DND-41 (cell line): ENCODE measurements around the gene SENP6.

ENCODE experiments used
- ATAC-seq: fragments of 200-7000 bp; cut with Tn5 transposase; 3 replicates; pipeline ENCODE4 v1.9.1; 2021; ENCODE audit warnings: low read depth; ENCODE audit not compliant: insufficient read depth
- DNase-seq: peaks from one replicate; pipeline ENCODE4 v3.0.0-alpha.2; 2020
- H2AFZ ChIP-seq: 2 replicates; pipeline ENCODE4 v1.6.0; 2012; ENCODE audit warnings: low read depth, low read length
- H3K27ac ChIP-seq: 2 replicates; pipeline ENCODE4 v1.5.1; 2012; ENCODE audit warnings: low read length, inconsistent platforms
- H3K27me3 ChIP-seq: fragments of 200-600 bp; sonication (generic); 2 replicates; pipeline ENCODE4 v1.6.0; 2012; ENCODE audit warnings: low read length, mild to moderate bottlenecking, inconsistent platforms; ENCODE audit not compliant: insufficient read depth, poor library complexity
- H3K36me3 ChIP-seq: 2 replicates; pipeline ENCODE4 v1.5.1; 2012; ENCODE audit warnings: low read length, inconsistent platforms; ENCODE audit not compliant: insufficient read depth
- H3K4me1 ChIP-seq: 2 replicates; pipeline ENCODE4 v1.5.1; 2012; ENCODE audit warnings: mild to moderate bottlenecking, low read length; ENCODE audit not compliant: insufficient read depth
- H3K4me2 ChIP-seq: 2 replicates; pipeline ENCODE4 v1.6.0; 2012; ENCODE audit warnings: mild to moderate bottlenecking, moderate library complexity, low read length, inconsistent platforms; ENCODE audit not compliant: insufficient read depth
- H3K4me3 ChIP-seq, 2 experiments: fragments of 200-600 bp in 1 of 2; shearing (Covaris generic) in 1 of 2; 2 replicates each; pipeline ENCODE4 v1.5.1; 2012 to 2016; ENCODE audit warnings: inconsistent platforms in 2 of 2, low read length in 2 of 2, mild to moderate bottlenecking in 2 of 2, low read depth in 1 of 2, moderate library complexity in 1 of 2
- H3K79me2 ChIP-seq: 2 replicates; pipeline ENCODE4 v1.6.0; 2012; ENCODE audit warnings: low read length, inconsistent platforms; ENCODE audit not compliant: insufficient read depth
- H3K9ac ChIP-seq: 2 replicates; pipeline ENCODE4 v1.6.0; 2012; ENCODE audit warnings: low read depth, mild to moderate bottlenecking, inconsistent platforms, low read length, moderate library complexity
- H3K9me3 ChIP-seq: 2 replicates; pipeline ENCODE4 v1.5.1; 2012; ENCODE audit warnings: low read length, moderate library complexity, mild to moderate bottlenecking, inconsistent platforms; ENCODE audit not compliant: insufficient read depth, severe bottlenecking
- H4K20me1 ChIP-seq: 2 replicates; pipeline ENCODE4 v1.6.0; 2012; ENCODE audit warnings: low read length; ENCODE audit not compliant: insufficient read depth
- EZH2 ChIP-seq: IDR thresholded peaks from 3 replicates; pipeline ENCODE4 v1.6.1; 2012; ENCODE audit warnings: borderline replicate concordance, low read depth, mild to moderate bottlenecking, moderate library complexity, low read length, inconsistent platforms; ENCODE audit not compliant: severe bottlenecking
- TF ChIP-seq, protein P1 (sequence below): IDR thresholded peaks from 2 replicates; pipeline ENCODE4 v1.5.1; 2012; ENCODE audit warnings: borderline replicate concordance, low read length, moderate library complexity, mild to moderate bottlenecking; ENCODE audit not compliant: poor library complexity, severe bottlenecking; ENCODE audit errors: extremely low read depth

The SENP6 gene

DNA sequence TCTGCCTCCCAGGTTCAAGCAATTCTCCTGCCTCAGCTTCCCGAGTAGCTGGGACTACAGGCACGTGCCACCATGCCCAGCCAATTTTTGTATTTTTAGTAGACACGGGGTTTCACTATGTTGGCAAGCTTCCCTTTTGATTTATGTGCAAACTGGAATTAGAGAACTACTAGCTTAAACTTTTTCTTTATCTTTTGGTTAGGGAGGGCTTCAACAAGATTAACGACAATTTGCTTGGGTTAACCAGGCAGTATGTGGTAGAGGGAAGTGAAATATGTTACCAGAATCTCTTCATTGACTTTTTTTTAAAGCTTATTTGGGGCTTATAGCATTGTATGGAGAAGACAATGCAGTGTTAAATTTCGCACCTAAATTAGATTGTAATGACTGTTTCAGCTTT is 156.4 kb downstream of the SENP6 start:
- TF ChIP-seq EZH2, result no peak
- TF ChIP-seq, protein P1, sequence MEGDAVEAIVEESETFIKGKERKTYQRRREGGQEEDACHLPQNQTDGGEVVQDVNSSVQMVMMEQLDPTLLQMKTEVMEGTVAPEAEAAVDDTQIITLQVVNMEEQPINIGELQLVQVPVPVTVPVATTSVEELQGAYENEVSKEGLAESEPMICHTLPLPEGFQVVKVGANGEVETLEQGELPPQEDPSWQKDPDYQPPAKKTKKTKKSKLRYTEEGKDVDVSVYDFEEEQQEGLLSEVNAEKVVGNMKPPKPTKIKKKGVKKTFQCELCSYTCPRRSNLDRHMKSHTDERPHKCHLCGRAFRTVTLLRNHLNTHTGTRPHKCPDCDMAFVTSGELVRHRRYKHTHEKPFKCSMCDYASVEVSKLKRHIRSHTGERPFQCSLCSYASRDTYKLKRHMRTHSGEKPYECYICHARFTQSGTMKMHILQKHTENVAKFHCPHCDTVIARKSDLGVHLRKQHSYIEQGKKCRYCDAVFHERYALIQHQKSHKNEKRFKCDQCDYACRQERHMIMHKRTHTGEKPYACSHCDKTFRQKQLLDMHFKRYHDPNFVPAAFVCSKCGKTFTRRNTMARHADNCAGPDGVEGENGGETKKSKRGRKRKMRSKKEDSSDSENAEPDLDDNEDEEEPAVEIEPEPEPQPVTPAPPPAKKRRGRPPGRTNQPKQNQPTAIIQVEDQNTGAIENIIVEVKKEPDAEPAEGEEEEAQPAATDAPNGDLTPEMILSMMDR, result no peak
- no peak for DNase-seq
- no peaks in the 10 kb centered on the region for H3K79me2 ChIP-seq

DNA sequence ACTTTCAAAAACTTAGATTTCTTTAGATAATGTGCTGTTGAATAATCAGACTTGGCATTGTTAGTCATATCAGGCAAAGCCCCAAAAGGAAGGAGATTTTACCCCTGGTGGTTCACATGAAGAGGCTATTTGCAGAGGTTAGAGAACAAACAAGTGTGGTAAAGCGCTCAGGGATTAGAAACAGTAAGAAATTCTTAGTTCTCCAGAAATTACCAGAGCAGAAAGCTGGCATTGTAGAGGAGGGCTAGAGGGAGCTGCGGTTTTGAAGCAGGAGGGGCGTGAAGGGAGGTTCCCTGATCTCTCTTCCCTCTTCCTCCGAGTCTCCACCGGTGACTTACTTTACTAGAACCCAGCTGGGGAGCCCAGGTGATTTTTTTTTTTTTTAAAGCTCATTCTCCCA is 157.5 kb downstream of the SENP6 start:
- Histone ChIP-seq H3K9me3 (no peaks in the 10 kb centered on the region), H3K9ac (no peak overlapping the region), H3K4me3 (no peak overlapping the region), H3K4me2 (no peak overlapping the region), H3K79me2 (no peaks in the 10 kb centered on the region), H3K27ac (no peak overlapping the region), H3K4me1 (no peaks in the 10 kb centered on the region), H4K20me1 (no peaks in the 10 kb centered on the region), H3K27me3 (no peaks in the 10 kb centered on the region), H3K36me3 (no peaks in the 10 kb centered on the region), H2AFZ (no peak overlapping the region)
- TF ChIP-seq, protein P1, result no peak
- TF ChIP-seq EZH2, result no peak
- ATAC-seq (peak; percentile 39; the same call in 1 of the 3 replicates), DNase-seq (no peak)

More for the DNA sequence above, 156.4 kb downstream of the SENP6 start:
- H4K20me1 ChIP-seq, result no peaks in the 10 kb centered on the region
- ATAC-seq, result no peak
- H2AFZ ChIP-seq, result no peak overlapping the region
- H3K27ac ChIP-seq, result no peak overlapping the region
- no peaks in the 10 kb centered on the region for H3K4me1 ChIP-seq
- no peaks in the 10 kb centered on the region for H3K9me3 ChIP-seq
- H3K27me3 ChIP-seq, result no peaks in the 10 kb centered on the region
- H3K36me3 ChIP-seq, result no peaks in the 10 kb centered on the region
- H3K9ac ChIP-seq, result no peak overlapping the region
- H3K4me3 ChIP-seq, result no peak overlapping the region
- H3K4me2 ChIP-seq, result no peak overlapping the region

DNA sequence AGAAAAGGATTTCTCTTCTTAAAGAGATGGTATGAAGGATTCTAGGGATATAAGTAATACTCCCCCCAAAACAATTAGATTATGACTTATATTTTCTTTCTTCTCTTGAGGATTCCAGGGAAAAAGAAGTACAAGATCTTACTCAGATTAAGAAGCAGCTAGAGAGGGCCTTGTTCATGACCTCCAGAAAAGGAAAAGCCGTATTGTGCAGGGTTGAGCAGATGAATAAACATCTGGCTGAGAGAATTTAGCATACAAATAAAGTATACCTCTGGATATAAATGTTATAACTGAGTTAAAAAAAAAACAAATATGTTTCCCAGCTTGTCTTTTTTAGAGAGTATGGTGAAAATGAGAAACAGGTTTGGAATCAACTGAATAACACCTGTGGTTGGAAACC is 158.6 kb downstream of the SENP6 start:
- Histone ChIP-seq H3K27ac (no peak overlapping the region), H2AFZ (no peak overlapping the region), H3K9ac (no peak overlapping the region), H3K9me3 (no peaks in the 10 kb centered on the region), H3K79me2 (no peaks in the 10 kb centered on the region), H3K27me3 (no peaks in the 10 kb centered on the region), H3K4me3 (no peak overlapping the region), H3K4me2 (no peak overlapping the region), H4K20me1 (no peaks in the 10 kb centered on the region), H3K36me3 (no peaks in the 10 kb centered on the region), H3K4me1 (no peaks in the 10 kb centered on the region)
- TF ChIP-seq, protein P1, result no peak
- TF ChIP-seq EZH2, result no peak
- DNase-seq (no peak), ATAC-seq (no peak)

DNA sequence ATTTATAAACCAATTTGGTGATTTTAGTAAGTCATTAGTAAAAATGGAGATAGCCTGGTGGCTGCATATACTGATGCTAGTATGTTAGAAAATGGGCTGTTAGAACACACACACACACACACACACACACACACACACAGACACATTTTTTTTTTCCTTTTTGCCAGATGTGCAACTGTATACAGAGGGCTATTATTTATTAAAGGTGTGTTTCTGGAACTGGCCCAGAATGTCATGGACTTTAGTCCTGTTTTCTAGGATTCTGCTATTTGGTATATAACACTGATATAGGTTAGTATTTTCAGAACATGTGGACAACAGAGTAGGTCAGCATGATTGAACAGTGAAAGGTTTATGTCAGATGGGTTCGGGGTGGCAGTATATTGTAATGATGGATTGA is 159.8 kb downstream of the SENP6 start:
- no peaks in the 10 kb centered on the region for H3K79me2 ChIP-seq
- H3K4me3 ChIP-seq, result no peak overlapping the region
- H3K9ac ChIP-seq, result no peak overlapping the region
- no peak for DNase-seq
- H4K20me1 ChIP-seq, result no peaks in the 10 kb centered on the region
- ATAC-seq, result no peak
- no peaks in the 10 kb centered on the region for H3K27me3 ChIP-seq
- H3K4me1 ChIP-seq, result no peaks in the 10 kb centered on the region
- no peak overlapping the region for H3K27ac ChIP-seq
- no peaks in the 10 kb centered on the region for H3K36me3 ChIP-seq
- no peaks in the 10 kb centered on the region for H3K9me3 ChIP-seq
- H2AFZ ChIP-seq, result no peak overlapping the region
- TF ChIP-seq, protein P1, result no peak
- TF ChIP-seq EZH2, result no peak
- no peak overlapping the region for H3K4me2 ChIP-seq
